Activated effector memory CD4-positive, alpha-beta T cell treated with anti-CD3 and anti-CD28 coated beads, Interleukin-2, amount 50 U/mL, for 16 hours (primary cell): Measurements from ENCODE around the gene CACNA1H.
"Not testable (repeated sequence)": the region's sequence is repeated elsewhere in the genome, so short reads cannot be mapped to it uniquely, and the experiment has no call there.

ENCODE experiments used
- DNase-seq: peaks from one replicate; pipeline ENCODE4 v3.0.0-alpha.2; 2020

Gene CACNA1H

DNA sequence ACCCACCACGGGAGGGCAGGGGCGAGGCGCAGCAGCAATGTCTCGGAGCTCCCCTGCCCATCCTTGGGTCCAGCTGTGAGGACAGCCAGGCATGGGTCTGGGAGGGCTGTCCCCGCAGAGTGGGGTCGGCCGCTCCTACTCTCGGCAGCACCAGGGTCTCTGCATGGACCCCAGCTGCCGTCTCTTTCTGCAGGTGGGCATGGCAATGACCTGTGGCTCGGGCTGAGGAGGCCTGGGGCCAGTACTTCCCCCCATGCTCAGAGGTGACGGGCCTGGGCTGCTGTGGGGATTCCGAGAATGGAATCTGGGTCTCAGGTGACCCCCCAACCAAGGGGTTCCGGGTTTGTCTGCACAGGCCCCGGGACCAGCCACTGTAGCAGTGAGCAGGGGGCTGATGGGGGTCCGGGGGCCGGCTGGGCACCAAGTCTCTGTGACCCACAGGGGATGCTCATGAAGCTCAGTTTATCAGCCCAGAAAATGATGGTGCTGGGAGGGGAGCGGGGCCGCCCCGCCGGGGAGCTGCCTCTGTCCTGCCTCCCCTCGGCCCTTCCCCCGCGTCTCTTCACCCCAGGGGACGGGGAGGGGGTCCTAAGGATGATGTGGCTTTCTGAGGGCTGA lies 23.5 kb downstream of the CACNA1H start:
- DNase-seq, result no peak

DNA sequence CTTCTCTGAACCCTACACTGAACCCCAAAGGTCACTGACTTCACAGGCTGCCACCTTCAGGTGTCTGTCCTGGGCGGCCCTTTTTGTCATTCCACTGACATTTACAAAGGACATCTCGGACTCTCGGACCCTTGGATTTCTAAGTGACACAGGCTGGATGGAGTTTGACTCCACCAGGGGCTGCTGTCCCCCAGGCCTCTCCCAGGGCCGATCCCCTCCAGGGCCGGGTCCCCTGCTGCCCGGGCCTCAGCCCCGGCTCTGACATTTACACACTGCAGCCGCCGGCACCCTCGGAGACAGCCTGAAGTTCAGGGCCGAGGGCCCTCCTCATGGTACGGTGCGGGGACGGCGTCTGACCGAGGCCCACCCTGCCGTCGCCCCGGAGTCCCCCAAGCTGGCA lies 24.1 kb downstream of the CACNA1H start:
- no peak for DNase-seq

DNA sequence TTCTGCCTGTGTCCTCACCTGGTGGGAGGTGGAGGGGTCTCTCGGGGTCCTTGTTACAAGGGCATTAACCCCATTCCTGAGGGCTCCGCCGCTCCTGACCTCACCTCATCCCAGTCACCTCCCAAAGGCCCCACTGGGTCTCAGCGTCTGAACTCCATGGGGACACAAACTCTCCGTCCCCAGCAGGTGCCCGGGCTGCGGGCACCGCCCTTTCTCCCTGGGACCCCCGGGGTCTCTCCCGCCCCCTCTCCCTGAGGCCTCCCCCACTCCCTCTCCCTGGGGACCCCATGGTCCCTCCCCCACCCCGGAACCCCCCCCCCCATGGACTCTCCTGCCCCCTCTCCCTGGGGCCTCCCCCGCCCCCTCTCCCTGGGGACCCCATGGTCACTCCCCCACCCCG lies 24.8 kb downstream of the CACNA1H start:
- no peak for DNase-seq

DNA sequence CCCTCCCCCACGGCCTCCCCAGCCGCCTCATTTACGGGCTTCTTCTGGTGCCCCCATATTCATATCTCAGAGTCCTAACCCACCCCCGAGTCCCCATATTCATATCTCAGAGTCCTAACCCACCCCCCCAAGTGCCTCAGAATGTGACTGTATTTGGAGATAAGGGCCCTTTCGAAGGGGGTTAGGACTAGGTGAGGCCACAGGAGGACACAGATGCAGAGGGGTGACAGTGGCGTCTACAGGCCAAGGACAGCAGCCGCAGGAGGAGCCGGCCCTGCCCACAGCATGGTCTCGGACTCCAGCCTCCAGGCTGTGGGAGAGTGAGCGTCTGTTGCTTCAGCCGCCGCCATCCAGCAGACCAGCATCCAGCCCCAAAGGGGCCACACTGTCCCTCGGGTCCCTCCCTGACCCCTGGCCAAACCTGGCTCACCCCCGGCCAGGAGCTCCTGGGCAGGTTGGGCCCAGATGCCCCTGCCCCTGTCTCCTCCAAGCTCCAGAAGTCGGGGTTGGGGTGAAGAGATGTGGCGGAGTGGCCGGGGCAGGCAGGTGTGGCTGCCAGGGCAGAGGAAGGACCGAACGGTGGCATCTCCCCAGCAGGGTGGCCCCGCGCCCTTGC lies 25.5 kb downstream of the CACNA1H start:
- no peak for DNase-seq

DNA sequence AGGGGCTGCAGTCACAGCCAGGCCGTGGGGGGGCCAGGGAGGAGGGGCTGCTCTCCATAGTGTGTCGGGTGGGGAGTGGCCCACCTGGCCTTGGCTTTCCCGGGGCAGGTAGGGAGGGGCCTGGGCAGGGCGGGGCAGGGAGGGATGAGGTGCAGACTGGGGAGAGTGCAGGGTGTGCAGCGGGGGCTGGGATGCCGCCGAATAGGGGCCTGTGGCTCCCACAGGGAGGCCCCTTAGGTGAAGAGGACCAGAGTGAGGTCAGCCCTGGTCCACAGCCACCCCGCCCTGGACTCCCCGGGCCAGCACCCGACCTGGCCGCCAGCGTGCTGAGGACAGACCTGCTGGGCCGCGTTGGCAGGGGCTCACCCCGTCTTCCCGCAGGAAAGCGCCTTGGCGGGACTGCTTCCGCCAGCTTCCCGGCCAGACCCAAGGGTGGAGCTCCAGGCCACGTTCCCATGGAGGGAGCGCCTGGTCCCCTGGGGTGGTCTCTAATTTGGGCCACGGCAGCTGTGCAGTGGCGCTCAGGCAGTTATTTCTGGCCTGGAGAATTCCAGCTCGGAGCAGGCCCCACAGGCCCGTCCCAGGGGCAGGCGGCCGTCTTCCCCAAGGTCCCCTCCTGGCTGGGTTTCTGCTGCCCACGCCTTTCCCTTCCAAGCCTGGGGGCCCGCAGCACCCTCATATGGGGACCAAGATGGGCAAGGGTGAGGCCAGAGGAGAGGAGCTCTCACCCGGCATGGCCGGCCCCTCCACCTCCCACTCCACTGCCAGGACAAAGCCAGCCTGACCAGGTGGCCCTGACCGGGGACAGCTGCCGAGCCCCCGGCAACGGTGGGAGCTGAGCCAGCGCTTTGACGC lies 27.9 kb downstream of the CACNA1H start:
- no peak for DNase-seq

DNA sequence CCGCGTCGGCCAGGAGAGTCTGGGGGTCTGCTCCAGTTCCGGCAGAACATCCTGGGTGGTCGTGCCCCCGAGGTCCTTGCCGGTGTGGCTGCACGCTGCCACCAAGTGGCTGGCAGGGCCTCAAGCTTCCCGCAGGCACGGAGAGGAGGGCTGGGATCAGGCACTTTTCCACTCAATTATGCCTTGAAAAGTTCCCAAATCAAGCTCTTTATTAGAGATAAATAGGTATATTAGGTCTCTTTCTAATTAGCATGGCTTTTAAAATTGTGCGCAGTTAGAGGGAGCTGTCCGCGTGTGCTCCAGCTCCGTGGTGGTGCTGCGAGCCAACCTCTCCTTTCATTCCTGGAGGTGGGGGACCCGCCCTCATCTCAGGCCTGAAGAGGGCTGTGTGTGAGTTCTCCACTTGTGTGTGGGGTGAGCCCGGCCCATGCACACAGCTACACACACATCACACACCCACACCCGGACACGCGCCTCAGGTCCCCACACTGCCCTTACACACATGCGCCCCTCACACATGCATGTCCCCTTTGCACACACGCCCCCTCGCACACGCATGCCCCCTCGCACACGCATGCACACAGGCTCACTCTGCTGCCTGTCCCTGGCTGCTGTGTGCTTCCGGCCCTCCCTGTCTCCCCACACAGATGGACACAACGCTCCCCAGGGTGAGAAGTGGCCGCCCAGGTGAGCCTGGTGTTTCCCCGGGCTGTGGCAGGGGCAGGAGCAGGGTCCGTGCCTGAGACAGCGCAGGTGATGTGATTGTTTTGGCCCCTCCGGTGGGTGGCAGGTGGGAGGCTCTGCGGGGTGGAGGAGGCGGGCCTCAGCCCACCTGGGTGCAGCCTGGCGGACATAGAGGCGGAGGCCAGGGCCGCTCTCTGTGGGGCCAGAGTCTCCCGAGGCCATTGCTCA lies 28.8 kb downstream of the CACNA1H start:
- no peak for DNase-seq

DNA sequence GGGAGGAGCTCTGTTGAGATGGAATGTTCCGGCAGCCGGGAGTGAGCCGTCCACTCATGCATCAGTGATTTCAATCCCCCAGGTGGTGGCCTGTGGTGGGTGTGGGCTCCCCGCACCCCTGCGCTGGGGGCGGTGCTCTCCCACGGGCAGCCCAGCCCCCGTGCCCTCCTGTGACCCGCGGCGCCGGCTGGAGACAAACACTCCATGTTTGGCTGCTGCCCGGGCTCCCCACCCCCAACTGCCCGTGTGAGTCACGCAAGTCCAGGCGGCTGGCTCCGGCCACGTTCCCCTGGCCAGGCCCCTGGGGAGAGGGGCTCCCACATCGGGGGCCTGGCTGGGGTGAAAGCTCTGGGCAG lies 29.4 kb downstream of the CACNA1H start:
- no peak for DNase-seq

DNA sequence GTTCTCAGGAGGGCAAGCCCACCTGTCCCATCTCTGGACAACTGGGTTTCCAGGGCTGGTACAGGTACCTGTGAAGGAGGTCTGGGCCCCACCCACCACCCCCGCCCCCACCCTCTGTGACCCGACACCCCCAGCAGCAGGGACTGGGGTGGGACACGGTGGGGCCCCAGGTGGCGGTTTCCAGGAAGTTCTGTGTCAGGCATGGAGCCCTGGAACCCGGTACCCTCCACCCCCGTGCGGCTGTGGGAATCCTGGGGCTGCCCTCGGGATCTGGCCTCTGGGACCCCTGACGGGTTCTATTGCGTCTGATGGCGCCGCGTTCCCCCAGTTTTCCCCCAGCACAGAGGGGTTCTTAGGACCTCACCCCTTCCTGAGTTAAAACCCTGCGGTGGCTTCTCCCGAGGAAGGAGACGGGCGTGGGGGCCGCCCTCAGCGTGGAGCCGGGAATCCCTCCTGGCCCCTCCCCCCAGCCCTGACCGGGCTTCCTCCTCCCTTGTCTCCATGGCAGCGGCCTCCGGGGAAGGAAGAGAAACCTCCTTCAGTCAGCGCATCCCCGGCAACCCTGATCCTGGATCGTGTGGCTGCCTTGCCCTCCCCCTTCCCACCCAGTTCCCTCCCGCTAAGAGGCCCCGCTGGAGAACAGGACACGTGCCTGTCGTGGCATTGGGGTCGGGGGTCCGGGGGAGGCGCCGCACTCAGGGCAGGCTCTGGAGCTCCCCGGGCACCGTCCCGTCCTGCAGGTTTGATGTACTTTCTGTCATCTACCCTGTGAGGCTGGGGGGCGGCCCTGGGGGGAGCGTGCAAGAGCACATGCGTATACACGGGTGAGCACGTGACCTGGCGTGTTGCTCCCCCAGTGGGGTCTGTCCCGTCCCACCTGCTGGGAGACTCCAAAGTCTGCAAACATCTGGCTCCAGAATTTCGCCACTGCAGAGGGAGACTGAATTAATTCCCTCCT lies 30.3 kb downstream of the CACNA1H start:
- DNase-seq, result no peak

DNA sequence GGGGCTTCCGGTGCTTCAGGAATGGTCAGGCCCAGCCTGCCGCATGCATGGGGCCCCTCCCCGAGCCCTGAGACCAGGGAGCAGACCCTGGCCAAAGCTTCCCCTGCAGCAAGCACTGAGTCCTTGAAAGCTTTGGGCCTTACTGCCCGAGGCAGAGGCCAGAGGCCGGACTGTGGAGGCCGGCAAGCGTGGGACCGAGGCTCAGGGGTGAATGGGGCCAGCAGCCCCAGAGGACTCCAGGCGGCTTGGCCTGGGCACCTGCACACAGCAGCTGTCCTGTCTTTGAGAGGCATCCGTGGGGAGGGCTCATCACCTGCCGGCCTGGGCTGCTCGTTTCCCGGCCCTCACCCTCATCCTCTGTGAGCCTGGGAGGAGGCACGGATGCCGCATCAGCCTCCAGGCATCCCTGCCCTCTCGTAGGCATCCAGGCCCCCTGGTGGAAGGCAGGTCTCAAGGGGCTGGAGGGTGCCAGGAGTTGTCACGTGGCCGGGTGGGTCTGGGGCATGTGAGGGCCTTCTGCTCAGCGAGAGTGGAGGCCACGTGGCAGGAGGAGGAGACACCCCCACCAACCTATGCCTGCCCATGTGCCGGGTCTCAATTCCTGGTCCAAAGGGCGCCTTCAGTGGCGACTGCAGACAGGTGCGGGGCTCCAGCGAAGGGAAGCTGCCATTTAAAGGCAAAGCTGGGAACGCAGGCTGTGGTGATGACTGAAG lies 31.4 kb downstream of the CACNA1H start:
- DNase-seq, result no peak

DNA sequence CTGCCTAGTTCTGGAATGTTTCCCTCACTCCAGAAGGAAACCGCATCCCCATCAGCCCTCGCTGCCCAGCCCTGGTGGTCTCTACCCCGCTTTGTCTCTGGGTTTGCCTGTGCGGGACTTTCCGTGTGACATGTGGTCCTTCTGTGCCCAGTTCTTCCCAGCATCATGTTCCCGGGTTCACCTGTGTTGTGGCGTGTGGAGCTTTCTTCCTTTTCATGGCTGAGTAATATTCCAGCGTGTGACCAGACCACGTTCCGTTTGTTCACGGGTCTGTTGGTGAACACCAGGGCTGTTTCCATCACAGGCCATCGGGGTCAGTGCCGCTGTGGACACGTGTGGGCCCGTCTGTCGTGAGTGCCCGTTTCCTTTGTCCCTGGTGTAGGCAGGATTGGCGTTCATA lies 32.1 kb downstream of the CACNA1H start:
- no peak for DNase-seq

DNA sequence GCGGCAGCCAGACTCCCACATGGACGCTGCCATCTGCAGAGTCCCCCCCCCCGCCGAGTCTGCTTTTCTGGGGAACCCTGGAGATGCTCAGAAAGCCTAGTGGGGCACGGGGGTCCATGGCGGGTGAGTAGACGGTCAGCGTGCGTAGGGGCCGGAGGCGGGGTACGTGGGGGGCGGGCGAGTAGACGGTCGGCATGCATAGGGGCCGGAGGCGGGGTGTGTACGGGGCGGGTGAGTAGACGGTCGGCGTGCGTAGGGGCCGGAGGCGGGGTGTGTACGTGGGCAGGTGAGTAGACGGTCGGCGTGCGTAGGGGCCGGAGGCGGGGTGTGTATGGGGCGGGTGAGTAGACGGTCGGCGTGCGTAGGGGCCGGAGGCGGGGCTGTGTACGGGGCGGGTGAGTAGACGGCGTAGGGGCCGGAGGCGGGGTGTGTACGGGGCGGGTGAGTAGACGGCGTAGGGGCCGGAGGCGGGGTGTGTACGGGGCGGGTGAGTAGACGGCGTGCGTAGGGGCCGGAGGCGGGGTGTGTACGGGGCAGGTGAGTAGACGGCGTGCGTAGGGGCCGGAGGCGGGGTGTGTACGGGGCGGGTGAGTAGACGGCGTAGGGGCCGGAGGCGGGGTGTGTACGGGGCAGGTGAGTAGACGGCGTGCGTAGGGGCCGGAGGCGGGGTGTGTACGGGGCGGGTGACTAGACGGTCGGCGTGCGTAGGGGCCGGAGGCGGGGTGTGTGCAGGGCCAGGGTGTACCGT lies 32.7 kb downstream of the CACNA1H start:
- not testable (repeated sequence) for DNase-seq

DNA sequence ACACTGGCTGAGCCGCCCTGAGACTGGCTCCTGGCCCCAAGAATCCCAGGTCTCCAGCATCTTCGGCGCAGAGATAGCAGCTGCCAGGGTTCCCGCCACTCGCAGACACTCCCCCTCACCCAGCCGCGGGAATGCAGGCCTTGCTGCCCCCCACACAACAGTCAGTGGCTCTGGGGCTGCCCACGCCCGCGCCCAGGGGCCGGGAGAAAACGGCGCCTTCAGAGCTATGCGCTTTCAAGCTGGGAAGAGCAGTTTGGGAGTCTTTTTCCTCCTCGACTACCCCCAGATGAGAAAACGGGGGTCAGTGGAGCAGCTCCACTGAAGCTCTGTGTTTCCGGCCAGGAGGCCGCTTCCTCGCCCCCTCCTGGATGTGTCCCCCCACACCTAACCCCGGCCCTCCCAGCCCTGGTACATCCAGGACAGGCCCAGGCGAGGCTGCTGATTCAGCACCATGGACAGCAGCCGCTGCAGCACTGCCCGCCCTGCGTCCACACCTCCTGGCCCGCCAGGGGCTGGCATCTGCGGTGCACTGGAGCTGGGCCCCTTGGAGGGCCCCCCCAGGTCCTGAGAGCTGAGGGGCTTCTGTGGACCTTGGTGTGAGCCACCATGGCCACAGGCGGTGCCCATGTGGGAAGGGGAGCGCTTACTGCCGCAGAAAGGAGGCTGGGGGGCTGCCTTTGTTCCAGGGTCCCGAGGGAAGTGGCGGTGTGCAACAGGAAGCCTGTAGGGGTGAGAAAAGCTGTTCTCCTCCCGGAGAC lies 35.7 kb downstream of the CACNA1H start:
- DNase-seq, result peak; percentile 81

DNA sequence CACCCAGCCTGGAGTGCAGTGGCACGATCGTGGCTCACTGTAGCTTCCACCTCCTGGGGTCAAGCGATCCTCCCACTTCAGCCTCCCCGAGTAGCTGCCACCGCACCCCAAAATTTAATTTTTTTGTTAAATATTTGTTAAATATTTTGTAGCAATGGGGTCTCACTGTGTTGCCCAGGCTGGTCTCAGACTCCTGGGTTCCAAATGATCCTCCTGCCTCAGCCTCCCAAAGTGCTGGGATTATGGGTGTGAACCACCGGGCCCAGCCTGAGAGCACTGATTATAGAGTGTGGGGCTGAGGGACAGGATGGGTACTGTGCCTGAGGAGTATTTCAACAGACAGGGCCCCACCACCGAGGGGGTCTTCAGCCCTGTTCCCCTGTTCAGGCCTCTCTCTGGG lies 36.5 kb downstream of the CACNA1H start:
- no peak for DNase-seq

DNA sequence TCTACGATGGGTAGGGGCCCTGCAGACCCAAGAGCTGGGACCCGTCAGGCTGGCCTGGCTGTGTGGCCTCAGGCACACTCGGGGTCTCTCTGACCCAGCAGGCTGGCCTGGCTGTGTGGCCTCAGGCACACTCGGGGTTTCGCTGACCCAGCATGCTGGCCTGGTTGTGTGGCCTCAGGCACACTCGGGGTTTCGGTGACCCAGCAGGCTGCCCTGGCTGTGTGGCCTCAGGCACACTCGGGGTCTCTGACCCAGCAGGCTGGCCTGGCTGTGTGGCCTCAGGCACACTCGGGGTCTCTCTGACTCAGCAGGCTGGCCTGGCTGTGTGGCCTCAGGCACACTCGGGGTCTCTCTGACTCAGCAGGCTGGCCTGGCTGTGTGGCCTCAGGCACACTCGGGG lies 37.9 kb downstream of the CACNA1H start:
- not testable (repeated sequence) for DNase-seq

DNA sequence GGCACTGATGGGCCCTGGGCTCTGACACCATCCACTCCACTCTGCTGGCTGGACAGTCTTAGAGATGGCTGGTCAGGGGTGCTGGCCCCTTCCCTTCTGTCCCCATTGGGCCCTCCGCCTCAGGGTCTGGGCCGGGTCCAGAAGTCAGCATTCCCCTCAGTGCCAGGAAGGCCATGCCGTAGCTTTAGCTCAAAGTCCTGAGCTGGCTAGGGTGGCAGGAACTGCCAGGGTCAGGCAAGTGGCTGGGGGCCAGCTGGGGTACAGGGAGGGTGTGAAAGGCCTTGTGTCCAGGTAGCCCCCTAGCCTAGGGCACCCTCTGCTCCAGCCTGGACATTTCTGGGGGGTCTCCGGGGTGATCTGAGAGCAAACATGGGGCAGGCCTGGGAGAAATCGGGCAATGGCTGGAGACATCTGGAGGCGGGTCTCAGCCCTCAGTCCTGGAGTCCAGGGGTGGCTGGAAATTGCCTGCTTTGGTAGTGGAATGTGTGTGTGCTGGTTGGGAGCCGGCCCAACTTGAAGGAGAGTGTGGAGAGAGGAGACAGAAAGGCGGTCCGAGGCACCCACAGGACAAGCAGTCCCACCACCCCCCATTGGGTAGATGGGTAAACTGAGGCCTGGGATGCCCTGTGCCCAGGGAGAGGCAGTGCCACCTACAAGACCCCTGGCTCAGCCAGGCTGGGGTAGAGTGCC lies 39.6 kb downstream of the CACNA1H start:
- DNase-seq, result no peak

DNA sequence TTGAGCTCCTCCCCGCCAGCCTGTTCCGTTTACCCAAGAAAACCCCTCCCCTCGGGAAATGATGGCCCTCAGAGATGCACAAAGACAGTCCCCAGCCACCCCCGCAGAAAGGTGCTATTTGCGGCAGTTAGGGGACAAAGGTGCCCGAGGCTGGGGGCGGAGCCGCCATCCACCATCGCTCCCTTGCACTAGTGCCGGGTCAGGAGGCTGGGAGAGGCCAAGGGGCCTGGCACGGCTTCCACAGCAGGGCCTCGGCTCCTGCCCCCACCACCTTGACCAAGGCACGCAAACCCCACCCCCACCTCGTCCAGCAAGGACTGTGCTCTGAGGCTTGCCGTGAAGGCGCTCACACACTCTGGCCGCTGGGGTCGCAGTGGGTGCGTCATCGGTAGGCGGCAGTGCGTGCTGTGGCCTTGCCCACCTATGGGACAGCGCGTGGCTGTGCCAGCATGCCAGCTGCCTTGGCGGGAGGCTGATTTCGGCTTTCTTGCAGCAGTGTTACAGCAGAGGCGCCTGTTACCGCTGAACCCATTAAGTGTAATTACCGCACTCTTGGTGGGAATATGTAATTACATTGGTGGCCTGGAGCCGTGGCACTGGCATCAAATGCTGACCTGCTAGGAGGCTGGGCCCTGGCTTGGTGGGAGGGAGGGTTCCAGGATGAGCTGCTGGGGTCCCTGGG lies 40.4 kb downstream of the CACNA1H start:
- DNase-seq, result no peak

DNA sequence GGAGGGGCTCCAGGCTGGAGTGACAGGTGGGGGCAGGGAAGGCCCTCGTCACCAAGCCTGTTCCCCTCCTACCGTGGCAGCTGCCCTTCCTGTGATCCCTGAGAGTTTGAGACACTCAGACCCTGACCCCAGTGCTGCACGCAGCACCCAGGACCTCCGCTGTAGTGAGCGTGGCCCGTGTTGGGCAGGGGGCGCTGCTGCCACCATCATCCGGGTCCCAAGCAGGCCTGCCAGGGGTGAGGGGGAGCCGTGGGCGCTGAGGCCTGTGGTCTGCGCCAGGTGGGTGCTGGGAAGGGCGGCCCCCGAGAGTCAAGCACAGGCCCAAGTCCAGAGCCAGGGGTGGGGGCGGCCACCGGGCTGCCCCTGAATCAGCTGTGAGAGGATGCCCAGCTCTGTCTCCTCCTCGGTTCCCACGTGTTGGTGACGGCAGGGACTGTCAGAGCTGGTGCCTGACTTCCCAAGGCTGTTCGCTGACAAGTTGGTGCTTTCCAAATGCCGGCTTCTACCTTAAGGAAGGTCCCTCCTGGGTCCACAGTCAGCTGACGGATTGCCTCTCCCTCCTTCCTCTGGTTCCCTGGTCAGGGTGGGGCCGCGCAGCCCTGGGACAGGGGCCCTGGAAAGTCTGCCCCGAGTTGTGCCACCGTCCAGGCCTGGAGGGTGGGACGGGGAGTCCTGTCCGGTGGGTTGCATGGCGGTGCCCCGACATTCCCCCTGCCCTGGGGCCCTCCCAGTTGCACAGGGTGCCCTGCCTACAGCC lies 41.1 kb downstream of the CACNA1H start:
- DNase-seq, result no peak
